Umbilical cord (tissue), 2 donors: ENCODE measurements around the gene TMC6. TPM values are rescaled to one million over a fixed set of nuclear protein-coding genes. Genes with fewer than 3 reads are reported as not detected.

Source experiments
- DNase-seq: peaks from one replicate; pipeline ENCODE4 v3.0.0-alpha.2; 2015; ENCODE audit warnings: low spot score
- total RNA-seq: library from RNA; depleted of rRNA; stranded (reverse); fragments of >200 nt; gene quantifications from one replicate; pipeline ENCODE4 v1.2.3, GENCODE V29; 2014; ENCODE audit warnings: low replicate concordance; ENCODE audit not compliant: insufficient read depth

Gene TMC6
- total RNA-seq, 1 donor from 2014 or later: 20.9 TPM

DNA sequence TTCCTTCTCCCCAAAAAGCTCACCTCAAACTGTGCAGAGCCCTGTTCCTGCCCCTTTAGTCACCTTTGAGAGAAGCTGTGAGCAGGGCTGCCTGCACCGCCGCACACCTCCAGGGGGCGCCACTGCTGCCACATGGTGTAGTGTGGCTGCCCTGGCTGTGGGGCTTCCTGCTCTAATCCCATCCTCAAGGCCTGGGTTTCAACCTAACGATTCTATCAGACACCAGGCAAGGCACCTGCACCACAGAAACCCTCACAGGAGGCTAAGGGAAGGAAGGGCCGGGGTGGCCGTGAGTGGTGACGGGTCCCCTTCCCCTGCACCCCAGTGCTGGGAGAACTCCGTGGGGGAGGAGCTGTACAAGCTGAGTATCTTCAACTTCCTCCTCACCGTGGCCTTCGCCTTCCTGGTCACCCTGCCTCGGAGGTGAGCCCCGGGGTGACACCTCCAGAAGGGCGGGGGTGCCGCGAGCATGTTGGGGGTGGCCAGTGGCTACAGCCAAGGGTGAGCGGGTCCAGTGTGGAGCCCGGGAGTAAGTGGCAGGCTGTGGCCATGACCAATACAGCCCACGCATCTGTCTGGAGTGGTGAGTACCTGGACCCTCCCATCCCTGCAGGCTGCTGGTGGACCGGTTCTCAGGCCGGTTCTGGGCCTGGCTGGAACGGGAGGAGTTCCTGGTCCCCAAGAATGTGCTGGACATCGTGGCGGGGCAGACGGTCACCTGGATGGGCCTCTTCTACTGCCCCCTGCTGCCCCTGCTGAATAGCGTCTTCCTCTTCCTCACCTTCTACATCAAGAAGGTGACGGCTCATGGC is 9.0 kb upstream of the TMC6 start:
- DNase-seq: no peak

DNA sequence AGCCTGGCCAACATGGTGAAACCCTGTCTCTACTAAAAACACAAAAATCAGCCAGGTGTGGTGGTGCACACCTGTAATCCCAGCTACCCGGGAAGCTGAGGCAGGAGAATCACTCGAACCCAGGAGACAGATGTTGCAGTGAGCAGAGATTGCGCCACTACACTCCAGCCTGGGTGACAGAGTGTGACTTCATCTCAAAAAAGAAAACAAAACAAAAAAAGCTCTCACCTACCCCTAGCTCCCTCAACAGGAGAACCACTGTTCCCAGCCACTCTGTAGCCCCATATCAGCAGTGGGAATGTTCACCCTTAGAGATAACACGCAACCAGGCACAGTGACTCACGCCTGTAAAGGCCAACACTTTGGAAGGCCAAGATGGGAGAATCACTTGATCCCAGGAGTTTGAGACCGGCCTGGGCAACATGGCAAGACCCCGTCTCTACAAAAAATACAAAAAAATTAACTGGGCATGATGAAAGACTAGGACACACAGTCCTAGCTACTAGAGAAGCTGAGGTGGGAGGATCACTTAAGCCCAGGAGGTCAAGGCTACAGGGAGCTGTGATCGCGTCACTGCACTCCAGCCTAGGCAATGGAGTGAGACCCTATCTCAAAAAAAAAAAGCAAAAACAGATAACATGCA is 7.4 kb upstream of the TMC6 start:
- DNase-seq: no peak

DNA sequence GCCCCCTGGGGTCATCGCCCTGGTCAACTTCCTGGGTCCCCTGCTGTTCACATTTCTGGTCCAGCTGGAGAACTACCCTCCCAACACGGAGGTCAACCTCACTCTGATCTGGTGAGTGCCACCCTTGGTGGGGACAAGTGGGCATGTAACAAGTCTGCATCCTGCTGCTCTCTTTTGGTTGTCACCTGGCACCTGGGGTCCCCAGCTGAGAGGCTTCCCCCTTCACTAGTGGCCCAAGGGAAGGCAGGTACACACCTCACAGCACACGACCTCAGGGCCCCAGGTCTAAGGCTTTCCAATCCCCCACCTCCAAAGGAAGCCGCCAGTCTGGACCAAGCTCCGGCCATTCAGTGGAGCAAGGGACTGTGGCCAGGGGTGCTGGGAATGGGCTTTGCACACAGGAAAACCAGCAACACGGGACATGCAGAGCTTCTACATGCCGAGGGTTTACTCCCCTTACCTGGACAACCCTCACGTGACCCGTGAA is 6.4 kb upstream of the TMC6 start:
- DNase-seq: no peak

GRCh38 chr17:78133971-78134898 is 5.7 kb upstream of the TMC6 start:
- no peak for DNase-seq

- no peak for DNase-seq
Observed at GRCh38 chr17:78133179-78133951, 4.8 kb upstream of the TMC6 start.

- no peak for DNase-seq
Observed at GRCh38 chr17:78132767-78133178, 4.2 kb upstream of the TMC6 start.

DNA sequence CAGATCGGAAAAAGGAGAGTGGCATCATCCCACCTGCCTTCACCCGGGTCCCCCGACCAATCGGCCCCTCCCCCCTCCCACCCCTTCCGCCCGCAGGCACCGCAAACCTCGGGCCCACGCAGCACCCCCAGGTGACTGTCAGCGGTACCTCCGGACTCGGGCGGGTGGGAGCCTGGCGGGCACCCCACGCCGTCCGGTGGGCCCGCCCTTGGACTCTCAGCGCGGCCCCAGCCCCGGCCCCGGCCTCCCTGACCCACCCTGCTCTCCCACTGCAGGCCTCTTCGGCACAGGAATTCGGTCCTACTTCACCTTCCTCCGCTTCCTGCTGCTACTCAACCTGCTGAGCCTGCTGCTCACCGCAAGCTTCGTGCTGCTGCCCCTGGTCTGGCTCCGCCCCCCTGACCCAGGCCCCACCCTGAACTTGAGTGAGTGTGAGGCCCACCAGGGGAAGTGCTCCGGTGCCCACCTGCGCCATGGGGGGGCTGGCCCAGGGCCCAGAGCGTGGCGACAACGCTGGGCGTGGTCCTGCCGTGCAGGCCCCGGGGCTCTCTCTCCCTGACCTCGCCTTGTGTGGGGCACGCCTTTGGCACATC is 3.6 kb upstream of the TMC6 start:
- no peak for DNase-seq

- no peak for DNase-seq
Observed at GRCh38 chr17:78131172-78132083, 2.9 kb upstream of the TMC6 start.

GRCh38 chr17:78130437-78131101 is 2.0 kb upstream of the TMC6 start, which contains the start of gene TMC8:
Gene TMC8, plus strand, starts transcription at chr17:78130771. Its CDS starts 818 bp downstream, at chr17:78131589.
- DNase-seq: no peak

GRCh38 chr17:78130090-78130436 is 1.5 kb upstream of the TMC6 start:
- DNase-seq: no peak

DNA sequence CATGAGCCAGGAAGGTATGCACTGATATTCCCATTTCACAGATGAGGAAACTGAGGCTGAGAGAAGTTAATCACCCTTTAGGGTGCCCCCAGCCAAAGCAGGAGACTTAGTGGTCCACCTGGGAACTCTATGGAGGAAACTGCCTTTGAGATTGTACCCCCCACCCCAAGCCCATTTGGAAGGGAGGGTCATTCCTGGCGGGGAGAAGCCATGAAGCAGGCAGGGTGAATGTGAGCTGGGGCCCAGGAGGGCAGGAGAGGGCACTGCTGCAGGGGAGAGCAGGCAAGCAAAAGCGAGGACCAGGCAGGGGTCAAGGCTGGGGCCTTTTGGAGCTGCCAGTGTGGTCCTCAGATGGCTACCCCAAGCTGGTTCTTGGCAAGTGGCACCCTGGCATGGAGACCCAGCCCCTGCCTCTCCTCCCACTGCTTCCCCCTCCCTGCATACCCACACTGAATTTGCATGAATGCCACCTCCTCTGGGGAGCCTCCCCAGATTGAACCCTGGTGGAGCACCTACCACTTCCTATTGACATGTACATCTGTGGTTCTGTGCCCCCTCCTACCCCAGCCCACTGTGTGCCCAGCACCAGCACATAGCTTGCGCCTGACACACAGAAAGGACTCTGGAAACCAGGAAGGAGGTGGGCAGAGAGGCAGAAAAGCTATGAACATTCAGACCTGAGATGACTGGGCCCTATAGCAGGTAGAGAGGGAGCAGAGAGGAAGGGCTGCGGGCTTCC is 965 bp upstream of the TMC6 start:
- no peak for DNase-seq

DNA sequence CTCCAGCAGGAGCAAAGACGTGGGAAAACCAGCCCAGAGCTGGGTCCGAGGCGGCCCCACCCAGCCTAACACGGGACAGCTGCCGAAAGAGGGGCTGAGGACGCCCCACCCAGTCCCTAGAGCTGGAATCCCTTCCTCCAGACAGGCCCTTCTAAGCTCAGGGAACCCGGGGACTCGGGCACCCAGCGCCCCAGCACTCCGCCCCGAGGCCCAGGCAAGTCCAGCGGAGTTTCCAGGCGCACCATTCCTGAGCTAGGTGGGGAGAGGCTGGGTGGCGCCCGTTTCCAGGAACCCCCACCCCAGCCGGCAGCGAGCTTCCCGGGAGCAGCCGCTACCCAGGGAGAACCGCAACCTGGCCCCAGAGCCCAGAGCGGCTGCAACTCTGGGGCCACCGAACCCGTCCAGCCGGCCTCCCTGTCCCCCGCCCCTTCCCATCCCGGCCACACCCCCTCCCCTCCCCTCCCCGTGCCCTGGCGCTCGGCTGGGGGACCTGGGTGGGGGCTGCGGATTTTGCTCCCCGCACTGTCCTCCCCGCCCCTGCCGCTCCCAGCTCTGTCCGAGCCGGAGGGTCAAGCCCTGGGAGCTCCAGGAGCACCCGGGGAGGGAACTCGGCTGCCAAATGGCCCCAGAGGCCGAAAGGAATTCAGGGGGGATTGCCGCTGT is 536 bp downstream of the TMC6 start:
- peak; percentile 41 for DNase-seq

GRCh38 chr17:78127239-78127887 is 1.2 kb downstream of the TMC6 start:
- DNase-seq: no peak

- DNase-seq: no peak
Observed at GRCh38 chr17:78126895-78127238, 1.7 kb downstream of the TMC6 start.

GRCh38 chr17:78125976-78126894 is 2.3 kb downstream of the TMC6 start:
- no peak for DNase-seq
